Ureter (tissue), 1 donor: Measurements from ENCODE around the gene GNG7. TPM values are rescaled to one million over a fixed set of nuclear protein-coding genes. Genes with fewer than 3 reads are reported as not detected.
A peak's percentile ranks its signal among the peaks of the same experiment; 100 is the strongest.

ENCODE experiments used
- DNase-seq: peaks from one replicate; pipeline ENCODE4 v3.0.0-alpha.2; 2020; ENCODE audit warnings: low spot score
- total RNA-seq: library from RNA; stranded (reverse); gene quantifications from one replicate; pipeline ENCODE4 v1.2.4, GENCODE V29; 2023
- donor health status: DM: yes; HTN: yes; CAD: no.

Gene GNG7
- total RNA-seq, result 6.2 TPM

GRCh38 chr19:2702170-2703076, at the start of gene GNG7:
GNG7 (minus strand) TSS chr19:2702694; CDS start chr19:2520688, 182,006 bp downstream.
- peak; percentile 94 for DNase-seq

- DNase-seq, result no peak
Observed at GRCh38 chr19:2751438-2751830, 48.9 kb upstream of the GNG7 start.

GRCh38 chr19:2750808-2751437, 48.4 kb upstream of the GNG7 start:
- no peak for DNase-seq

GRCh38 chr19:2747349-2747748, 44.9 kb upstream of the GNG7 start:
- DNase-seq, result no peak

GRCh38 chr19:2744113-2744512, 41.6 kb upstream of the GNG7 start:
- DNase-seq, result no peak

GRCh38 chr19:2743099-2743498, 40.6 kb upstream of the GNG7 start:
- DNase-seq, result no peak

- DNase-seq, result no peak
Observed at GRCh38 chr19:2740314-2740656, 37.8 kb upstream of the GNG7 start.

GRCh38 chr19:2739602-2740313, 37.3 kb upstream of the GNG7 start, which contains the start of gene SLC39A3:
SLC39A3 (minus strand) TSS chr19:2740017; CDS start chr19:2737257, 2,760 bp downstream.
- DNase-seq, result peak; percentile 100

GRCh38 chr19:2736550-2737190, 34.2 kb upstream of the GNG7 start:
- no peak for DNase-seq

GRCh38 chr19:2735374-2735773, 32.9 kb upstream of the GNG7 start:
- no peak for DNase-seq

GRCh38 chr19:2734589-2735288, 32.2 kb upstream of the GNG7 start:
- no peak for DNase-seq

- DNase-seq, result no peak
Observed at GRCh38 chr19:2733930-2734588, 31.6 kb upstream of the GNG7 start.

GRCh38 chr19:2732883-2733282, 30.4 kb upstream of the GNG7 start:
- no peak for DNase-seq

GRCh38 chr19:2732157-2732725, 29.7 kb upstream of the GNG7 start:
- DNase-seq, result no peak

- no peak for DNase-seq
Observed at GRCh38 chr19:2731181-2731995, 28.9 kb upstream of the GNG7 start.

- no peak for DNase-seq
Observed at GRCh38 chr19:2729943-2730818, 27.7 kb upstream of the GNG7 start.

GRCh38 chr19:2728783-2729387, 26.4 kb upstream of the GNG7 start:
- DNase-seq, result no peak

- no peak for DNase-seq
Observed at GRCh38 chr19:2727640-2727944, 25.1 kb upstream of the GNG7 start.
